Activated CD4-positive, alpha-beta T cell treated with anti-CD3 and anti-CD28 coated beads for 4 hours (primary cell): ENCODE measurements around the gene SLC5A4.
"Not testable (repeated sequence)": the region's sequence is repeated elsewhere in the genome, so short reads cannot be mapped to it uniquely, and the experiment has no call there.

Experiments used
- DNase-seq, 2 donors: peaks; one replicate each; pipeline ENCODE4 v3.0.0-alpha.2; 2020

Gene SLC5A4

GRCh38 chr22:32255217-32255616 is at the start of gene SLC5A4:
Gene SLC5A4 (minus strand): TSS chr22:32255347. CDS start chr22:32255329, 18 bp downstream.
- DNase-seq: no peak

GRCh38 chr22:32293921-32294320 is 38.8 kb upstream of the SLC5A4 start:
- not testable (repeated sequence) for DNase-seq

GRCh38 chr22:32286290-32286840 is 31.2 kb upstream of the SLC5A4 start:
- DNase-seq: no peak

- DNase-seq: no peak
Measured at GRCh38 chr22:32281072-32281471, 25.9 kb upstream of the SLC5A4 start.

GRCh38 chr22:32275353-32275752 is 20.2 kb upstream of the SLC5A4 start:
- not testable (repeated sequence) for DNase-seq

- no peak for DNase-seq
Measured at GRCh38 chr22:32271389-32271788, 16.2 kb upstream of the SLC5A4 start.

GRCh38 chr22:32270641-32271369 is 15.7 kb upstream of the SLC5A4 start:
- no peak for DNase-seq

- DNase-seq: no peak
Measured at GRCh38 chr22:32269316-32269715, 14.2 kb upstream of the SLC5A4 start.

- no peak for DNase-seq
Measured at GRCh38 chr22:32267011-32267410, 11.9 kb upstream of the SLC5A4 start.

GRCh38 chr22:32265882-32266767 is 11.0 kb upstream of the SLC5A4 start:
- peak; percentile 59 to 72 for DNase-seq

GRCh38 chr22:32263678-32264077 is 8.5 kb upstream of the SLC5A4 start:
- DNase-seq: not testable (repeated sequence)

GRCh38 chr22:32261306-32261705 is 6.2 kb upstream of the SLC5A4 start:
- no peak for DNase-seq

- no peak for DNase-seq
Measured at GRCh38 chr22:32258791-32259190, 3.6 kb upstream of the SLC5A4 start.

- DNase-seq: no peak
Measured at GRCh38 chr22:32255726-32256125, 579 bp upstream of the SLC5A4 start.

GRCh38 chr22:32249231-32249630 is 5.9 kb downstream of the SLC5A4 start:
- no peak for DNase-seq

GRCh38 chr22:32248276-32248675 is 6.9 kb downstream of the SLC5A4 start:
- no peak for DNase-seq

- DNase-seq: no peak
Measured at GRCh38 chr22:32246166-32246565, 9.0 kb downstream of the SLC5A4 start.

- DNase-seq: no peak
Measured at GRCh38 chr22:32245042-32245441, 10.1 kb downstream of the SLC5A4 start.

- DNase-seq: no peak
Measured at GRCh38 chr22:32244547-32244946, 10.6 kb downstream of the SLC5A4 start.

GRCh38 chr22:32240461-32240860 is 14.7 kb downstream of the SLC5A4 start:
- DNase-seq: no peak

- DNase-seq: no peak
Measured at GRCh38 chr22:32237906-32238305, 17.2 kb downstream of the SLC5A4 start.

GRCh38 chr22:32236970-32237369 is 18.2 kb downstream of the SLC5A4 start:
- DNase-seq: no peak

- no peak for DNase-seq
Measured at GRCh38 chr22:32233091-32233490, 22.1 kb downstream of the SLC5A4 start.
